SW 1271 (cell line): Measurements from ENCODE around the gene NDUFB10.

Source experiments
- DNase-seq, 2 experiments: peaks; one replicate each; lab custom pipeline; 2025; lab: John Stamatoyannopoulos, UW

The NDUFB10 gene

GRCh38 chr16:1984347-1985225 lies 25.2 kb downstream of the NDUFB10 start:
- DNase-seq, result no peak

DNA sequence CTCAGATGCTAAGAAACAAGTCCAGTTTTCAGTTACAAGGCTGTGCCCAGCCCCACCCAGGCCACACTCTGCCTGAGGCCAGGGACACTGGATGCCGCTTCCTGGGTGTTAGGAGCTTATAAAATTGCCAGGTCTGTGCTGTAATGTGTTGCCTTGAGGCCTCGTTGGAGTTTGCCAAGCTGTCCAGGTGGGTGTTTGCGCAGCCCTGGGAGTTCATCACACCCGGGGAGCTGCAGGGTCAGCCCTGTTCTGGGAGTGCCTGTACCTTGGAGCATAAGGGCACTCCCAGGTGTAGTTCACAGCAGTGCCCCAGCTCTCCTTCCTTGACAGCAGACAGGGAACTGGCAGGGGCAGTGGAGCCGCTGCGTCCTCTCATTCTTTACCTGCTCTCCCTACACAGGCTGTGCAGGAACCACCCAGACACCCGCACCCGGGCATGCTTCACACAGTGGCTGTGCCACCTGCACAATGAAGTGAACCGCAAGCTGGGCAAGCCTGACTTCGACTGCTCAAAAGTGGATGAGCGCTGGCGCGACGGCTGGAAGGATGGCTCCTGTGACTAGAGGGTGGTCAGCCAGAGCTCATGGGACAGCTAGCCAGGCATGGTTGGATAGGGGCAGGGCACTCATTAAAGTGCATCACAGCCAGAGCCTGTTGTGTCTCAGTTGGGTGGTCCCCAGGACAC lies 26.3 kb downstream of the NDUFB10 start:
- no peak for DNase-seq

DNA sequence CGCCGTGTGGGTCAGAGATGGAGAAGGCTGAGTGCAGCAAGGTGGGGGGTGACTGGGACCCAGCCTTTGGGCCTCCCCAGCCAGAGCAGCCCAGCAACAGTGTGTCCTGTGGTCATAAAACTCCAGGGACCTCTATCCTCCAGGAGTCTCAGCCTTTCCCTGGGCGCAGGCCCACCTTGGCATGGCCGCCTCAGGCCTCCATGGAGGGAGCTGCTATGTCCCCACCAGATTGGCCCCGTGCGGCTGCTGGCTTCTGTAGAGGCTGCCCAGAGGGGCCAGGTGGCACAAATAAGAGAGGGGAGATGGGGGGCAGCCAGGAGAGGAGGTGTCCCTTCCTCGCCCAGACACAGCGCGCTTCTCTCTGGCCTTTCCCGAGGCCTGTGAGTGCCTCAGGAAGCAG lies 27.9 kb downstream of the NDUFB10 start:
- DNase-seq, result no peak

DNA sequence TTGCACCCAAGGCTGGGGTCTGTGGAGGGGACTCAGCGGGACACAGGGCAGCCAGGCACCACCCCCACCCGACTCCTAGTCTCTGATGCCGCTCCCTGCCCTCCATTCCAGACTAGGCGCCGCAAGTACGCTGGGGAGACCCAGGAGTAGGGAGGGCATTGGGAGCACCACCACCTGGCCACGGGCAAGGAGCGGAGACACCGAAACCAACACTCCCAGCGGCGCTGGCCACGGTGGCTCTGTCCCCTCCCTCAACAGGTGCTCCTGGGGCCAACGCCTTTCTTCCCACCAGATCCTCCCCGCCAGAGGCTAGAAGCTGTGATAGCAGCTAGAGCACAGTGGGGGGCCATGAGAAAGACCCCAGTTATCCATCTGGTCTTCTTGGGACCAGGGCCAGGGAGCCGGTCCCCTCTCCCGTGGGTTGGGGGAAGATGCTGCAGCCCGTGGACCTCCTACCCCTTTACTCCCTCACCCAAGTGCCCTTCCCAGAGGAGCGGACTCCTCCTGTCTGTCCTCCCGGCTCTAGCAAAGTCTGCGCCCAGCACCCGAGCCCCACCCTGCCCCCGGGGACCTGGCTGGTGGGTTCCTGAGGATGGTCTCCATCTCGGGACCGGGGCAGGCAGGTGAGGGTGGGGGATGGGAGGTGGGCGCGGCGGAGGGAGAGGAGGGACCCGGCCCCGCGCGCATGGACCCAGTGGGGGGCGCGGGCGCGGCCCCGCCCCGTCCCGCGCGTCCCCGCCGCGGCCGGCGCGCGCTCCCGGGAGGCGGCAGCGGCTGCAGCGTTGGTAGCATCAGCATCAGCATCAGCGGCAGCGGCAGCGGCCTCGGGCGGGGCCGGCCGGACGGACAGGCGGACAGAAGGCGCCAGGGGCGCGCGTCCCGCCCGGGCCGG lies 30.1 kb downstream of the NDUFB10 start, which contains the start of gene SYNGR3:
Gene SYNGR3, plus strand, starts transcription at position 762 of the 892 bp plus-strand sequence. CDS start 133 bp downstream, outside the sequence.
- DNase-seq, result no peak

- no peak for DNase-seq
Measured at GRCh38 chr16:1990101-1990350, 30.7 kb downstream of the NDUFB10 start.

GRCh38 chr16:1990351-1991134 lies 31.2 kb downstream of the NDUFB10 start:
- DNase-seq, result no peak

GRCh38 chr16:1991135-1991551 lies 31.8 kb downstream of the NDUFB10 start:
- DNase-seq, result no peak

DNA sequence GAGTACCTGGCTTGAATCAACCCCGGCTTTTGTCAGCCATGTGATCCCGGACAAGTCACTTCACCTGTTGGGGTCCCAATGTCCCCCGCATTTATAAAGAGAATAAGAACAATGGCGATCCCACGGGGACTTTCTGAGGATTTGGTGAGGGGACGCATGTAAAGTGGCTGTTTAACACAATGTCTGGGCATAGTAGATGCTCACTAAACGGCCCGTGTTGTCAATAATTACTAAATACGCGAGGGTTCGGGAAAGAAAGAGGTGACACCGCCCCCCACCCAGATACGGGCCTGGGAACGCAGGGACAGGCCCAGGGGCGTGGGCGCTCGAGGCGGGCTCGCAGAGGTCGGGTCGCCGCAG lies 32.2 kb downstream of the NDUFB10 start:
- no peak for DNase-seq

GRCh38 chr16:1991948-1992703 lies 32.8 kb downstream of the NDUFB10 start:
- peak in 1 of 2 experiments; percentile 8 for DNase-seq

GRCh38 chr16:1992704-1993317 lies 33.5 kb downstream of the NDUFB10 start:
- no peak for DNase-seq

DNA sequence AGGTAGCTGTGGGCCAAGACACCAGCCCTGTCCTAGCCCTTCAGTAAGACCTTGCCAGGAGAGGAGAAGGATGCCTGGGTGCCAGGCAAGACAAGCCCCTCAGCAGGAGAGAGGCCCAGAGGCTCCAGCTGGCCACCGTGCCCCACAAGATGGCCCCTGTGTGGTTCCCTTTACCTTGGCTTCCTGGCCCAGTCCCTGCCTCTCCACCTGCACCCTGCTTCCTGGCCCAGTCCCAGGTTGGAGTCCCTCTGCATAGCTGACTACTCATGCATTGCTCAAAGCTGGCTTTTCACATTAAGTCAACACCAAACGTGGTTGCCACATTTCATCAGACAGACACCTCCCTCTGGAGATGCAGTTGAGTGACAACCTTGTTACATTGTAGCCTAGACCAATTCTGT lies 34.4 kb downstream of the NDUFB10 start:
- no peak for DNase-seq

DNA sequence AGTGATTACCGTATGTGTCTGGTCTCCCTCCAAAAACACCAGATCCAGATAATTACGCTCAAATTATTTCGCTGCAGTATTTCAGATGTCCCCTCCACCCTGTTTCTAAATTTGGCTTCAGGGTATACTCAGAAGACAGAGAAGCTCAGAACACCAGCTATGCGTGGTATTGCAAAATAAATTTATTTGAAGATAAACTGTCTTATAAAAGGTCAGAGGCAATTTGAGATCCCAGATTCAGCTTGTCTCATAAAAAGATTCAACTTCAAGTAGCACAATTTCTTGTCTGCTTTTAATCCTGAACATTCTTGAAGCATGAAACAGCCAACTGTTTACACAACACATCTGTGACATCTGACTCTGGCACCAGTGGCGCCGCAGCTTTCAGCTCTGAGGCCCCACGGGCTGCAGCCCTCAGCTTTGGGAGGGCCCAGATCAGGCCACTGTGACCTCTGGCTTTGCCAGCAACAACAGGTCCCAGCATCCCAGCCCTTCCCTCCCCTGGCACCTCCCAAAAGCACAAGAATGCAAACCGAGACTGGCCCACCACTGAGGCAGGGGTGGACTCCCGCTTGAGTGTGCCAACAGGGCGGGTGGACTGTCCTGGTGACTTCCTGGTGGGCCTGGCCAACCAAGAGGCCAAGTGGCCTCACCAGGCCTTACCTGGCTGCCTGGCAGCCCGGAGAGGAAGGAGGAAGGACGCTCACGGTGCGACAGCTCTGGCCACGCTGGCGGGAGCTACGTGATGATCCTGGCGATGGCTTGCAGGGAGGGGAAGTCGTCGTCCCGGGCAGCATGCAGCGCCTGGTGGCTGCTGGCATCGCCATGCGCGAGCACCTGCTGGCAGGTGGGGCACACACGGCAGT lies 38.4 kb downstream of the NDUFB10 start:
- no peak for DNase-seq

GRCh38 chr16:1998360-1998835 lies 39.1 kb downstream of the NDUFB10 start:
- no peak for DNase-seq

- no peak for DNase-seq
Measured at GRCh38 chr16:1998852-1999801, 39.8 kb downstream of the NDUFB10 start.

DNA sequence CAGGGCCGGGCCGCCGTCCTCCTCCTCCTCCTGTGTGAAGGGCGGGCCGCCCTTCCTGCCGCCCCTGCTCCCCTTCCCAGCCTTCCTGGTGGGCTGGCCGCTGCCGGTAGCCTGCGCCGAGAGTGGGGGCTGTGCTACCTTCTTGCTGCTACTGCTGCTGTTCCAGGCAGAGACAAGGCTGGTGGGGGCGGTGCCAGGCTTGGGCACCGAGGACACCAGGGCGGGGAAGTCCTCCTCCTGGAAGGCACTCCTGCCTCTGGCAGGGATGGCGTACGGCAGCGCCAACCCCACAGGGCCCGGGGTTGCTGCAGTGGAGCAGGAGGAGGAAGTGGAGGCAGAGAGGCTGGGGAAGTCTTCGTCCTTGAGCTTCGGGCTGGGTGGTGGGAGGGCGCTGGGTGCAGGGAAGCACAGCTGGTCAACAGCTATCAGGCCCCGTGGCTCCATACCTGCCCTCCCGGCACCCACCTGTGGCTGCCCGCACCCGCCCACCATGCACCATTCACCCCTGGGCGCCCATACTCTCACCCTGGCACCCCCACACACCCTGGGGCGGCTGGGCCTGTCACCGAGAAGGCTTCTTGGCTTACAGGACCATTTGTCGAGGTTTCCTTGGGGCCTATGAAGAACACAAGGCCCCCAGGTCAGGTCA lies 40.7 kb downstream of the NDUFB10 start:
- no peak for DNase-seq

DNA sequence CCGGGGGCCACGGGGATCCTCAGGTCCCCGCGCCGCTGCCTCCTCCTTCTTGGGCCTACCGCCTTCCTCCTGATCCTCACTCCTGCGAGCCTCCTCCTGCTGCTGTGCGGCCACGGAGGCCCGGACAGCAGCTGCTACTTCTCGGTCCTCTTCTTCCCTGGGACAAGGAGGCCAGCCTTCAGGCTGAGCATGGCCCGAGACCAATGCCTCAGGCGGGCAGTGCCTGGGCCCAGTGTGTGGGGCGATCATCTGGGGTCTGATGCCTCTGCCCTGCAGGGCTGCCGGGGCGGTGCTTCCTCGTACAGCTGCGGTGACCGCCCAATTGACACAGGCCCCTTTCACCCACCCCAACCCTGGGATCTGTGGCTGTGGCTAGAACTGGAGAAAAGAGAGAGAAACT lies 41.7 kb downstream of the NDUFB10 start:
- no peak for DNase-seq

DNA sequence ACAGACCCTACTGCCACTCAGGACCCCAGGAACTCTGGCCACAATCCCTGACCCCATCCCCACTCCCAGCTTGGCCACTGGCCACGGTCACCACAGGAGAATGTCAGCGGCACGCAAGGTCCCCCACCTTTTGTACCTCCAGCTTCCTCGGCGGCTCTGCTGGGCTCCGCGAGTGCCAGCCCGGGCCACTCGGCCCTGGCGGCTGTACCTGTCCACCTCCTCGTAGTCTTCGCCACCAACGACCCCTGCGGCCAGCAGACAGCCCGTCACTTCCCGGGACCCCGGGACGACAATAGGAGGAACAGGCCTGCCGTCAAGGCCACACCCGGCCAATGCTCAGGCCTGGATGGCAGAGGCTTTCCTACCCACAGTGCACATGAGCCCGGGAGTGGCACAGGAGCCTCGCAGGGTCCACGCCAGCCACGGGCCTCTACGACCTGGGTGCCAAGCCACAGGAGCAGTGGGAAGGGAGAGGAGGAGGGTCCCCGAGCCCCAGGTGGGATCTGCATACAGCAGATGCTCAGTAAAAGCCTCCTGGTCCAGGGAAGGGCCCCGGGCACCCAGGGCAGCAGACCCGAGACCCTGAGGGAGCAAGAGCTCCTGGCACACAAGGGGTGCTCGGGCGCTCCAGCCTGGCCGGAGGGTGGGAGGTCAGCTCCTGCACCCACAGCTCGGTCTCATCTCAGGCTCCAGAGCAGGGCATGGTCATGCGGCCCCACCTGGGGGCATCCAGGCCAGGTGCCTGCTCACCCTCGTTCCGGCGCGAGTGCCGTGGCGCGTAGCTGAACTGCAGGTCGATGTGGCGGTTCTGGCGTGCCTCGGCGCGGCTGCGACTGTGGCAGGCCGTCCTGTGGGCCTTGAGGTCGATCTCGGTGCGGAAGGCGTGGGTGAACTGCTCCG lies 42.4 kb downstream of the NDUFB10 start:
- no peak for DNase-seq
